ENCODE results near the gene ALX3. TPM values are rescaled to one million over a fixed set of nuclear protein-coding genes. Genes with fewer than 3 reads are reported as not detected.

ALX3 gene
- total RNA-seq, 4 donors from 2014 or later = not detected

GRCh38 chr1:110053552-110054428, 16.7 kb downstream of the ALX3 start:
- no peak for ATAC-seq (ENCODE audit: low FRiP score)
- TF ChIP-seq, protein P1, sequence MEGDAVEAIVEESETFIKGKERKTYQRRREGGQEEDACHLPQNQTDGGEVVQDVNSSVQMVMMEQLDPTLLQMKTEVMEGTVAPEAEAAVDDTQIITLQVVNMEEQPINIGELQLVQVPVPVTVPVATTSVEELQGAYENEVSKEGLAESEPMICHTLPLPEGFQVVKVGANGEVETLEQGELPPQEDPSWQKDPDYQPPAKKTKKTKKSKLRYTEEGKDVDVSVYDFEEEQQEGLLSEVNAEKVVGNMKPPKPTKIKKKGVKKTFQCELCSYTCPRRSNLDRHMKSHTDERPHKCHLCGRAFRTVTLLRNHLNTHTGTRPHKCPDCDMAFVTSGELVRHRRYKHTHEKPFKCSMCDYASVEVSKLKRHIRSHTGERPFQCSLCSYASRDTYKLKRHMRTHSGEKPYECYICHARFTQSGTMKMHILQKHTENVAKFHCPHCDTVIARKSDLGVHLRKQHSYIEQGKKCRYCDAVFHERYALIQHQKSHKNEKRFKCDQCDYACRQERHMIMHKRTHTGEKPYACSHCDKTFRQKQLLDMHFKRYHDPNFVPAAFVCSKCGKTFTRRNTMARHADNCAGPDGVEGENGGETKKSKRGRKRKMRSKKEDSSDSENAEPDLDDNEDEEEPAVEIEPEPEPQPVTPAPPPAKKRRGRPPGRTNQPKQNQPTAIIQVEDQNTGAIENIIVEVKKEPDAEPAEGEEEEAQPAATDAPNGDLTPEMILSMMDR (IDR thresholded peaks at IDR 0.05) = peak in 2 of 3 donors; percentile 47 to 53
- peak; percentile 93 for DNase-seq (ENCODE audit: low spot score)

DNA sequence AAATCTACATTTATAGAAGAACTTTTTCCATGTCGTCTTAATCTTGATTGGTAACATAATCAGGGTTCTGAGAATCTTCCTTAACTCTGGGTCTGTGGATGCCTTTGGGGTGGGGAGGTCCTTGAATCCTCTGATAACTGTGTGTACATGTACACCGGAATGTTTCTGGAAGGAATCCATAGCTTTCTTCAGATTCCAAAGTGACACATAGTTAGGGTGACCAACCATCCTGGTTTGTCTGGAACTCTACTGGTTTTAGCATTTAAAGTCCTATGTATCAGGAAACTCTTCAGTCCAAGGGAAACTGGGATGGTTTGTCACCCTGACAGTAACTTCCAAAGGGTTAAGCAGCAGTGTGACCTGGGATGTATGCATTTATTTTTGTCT, 19.2 kb downstream of the ALX3 start:
- ATAC-seq (ENCODE audit: low FRiP score) = no peak
- DNase-seq (ENCODE audit: low spot score) = no peak
- TF ChIP-seq, protein P1 (IDR thresholded peaks at IDR 0.05) = no peak

GRCh38 chr1:110050602-110051261, 19.7 kb downstream of the ALX3 start:
- no peak for ATAC-seq (ENCODE audit: low FRiP score)
- DNase-seq (ENCODE audit: low spot score) = no peak
- TF ChIP-seq, protein P1 (IDR thresholded peaks at IDR 0.05) = no peak

DNA sequence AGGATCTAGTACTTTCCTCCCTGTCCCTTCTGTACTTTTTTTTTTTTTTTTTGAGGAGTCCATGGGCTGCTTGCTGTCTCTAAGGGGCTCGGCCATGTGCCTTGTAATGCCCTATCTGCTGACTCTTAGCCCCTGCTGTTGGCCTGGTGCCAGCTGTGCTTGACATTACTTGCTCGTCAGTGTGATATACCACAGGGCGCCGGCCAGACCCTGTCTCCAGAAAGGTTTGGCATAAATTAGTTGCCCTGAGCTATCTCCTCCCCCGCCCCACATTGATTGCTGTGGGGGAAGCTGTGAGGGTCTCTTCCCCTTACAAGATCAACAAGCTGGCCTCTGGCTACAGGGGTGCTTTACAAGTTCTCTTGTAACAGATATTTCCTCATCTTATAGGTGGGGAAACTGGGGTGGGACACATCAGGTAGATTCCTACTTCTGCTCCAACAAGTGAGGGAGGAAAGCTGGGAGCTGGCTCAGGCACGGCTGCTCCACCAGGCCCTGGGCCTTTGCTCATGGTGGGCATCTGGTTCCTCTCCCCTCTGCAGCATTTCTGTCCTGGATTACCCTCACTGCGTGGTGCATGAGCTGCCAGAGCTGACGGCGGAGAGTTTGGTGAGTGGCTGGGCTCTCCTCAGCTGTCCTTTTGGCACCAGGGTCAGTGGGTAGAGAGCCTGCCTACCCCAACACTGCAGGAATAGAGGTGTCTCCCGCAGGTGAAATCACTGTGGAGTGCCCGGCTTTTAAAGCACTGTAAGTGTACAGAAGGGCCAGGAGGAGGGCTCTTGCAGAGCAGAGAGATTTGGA, 20.5 kb downstream of the ALX3 start:
- ATAC-seq (ENCODE audit: low FRiP score) = no peak
- no peak for DNase-seq (ENCODE audit: low spot score)
- TF ChIP-seq, protein P1 (IDR thresholded peaks at IDR 0.05) = no peak

GRCh38 chr1:110048923-110049601, 21.4 kb downstream of the ALX3 start:
- DNase-seq (ENCODE audit: low spot score) = no peak
- TF ChIP-seq, protein P1 (IDR thresholded peaks at IDR 0.05) = no peak
- no peak for ATAC-seq (ENCODE audit: low FRiP score)

GRCh38 chr1:110048240-110048639, 22.2 kb downstream of the ALX3 start:
- DNase-seq (ENCODE audit: low spot score) (no peak), ATAC-seq (ENCODE audit: low FRiP score) (no peak)
- TF ChIP-seq, protein P1 (IDR thresholded peaks at IDR 0.05) = no peak
